IPS-11a (cell line): ENCODE results near the gene TSSC4.

Source experiments
- H3K4me3 ChIP-seq: one replicate; pipeline ENCODE4 v1.5.1; 2013; ENCODE audit warnings: low read depth, low read length, control low read depth

Gene TSSC4

GRCh38 chr11:2385156-2386151, 15.1 kb upstream of the TSSC4 start:
- H3K4me3 ChIP-seq, result no peak overlapping the region

- H3K4me3 ChIP-seq, result no peak overlapping the region
Observed at GRCh38 chr11:2386591-2386990, 14.0 kb upstream of the TSSC4 start.

GRCh38 chr11:2387266-2387987, 13.1 kb upstream of the TSSC4 start:
- H3K4me3 ChIP-seq, result no peak overlapping the region

GRCh38 chr11:2388431-2389376, 11.8 kb upstream of the TSSC4 start:
- no peak overlapping the region for H3K4me3 ChIP-seq

- H3K4me3 ChIP-seq, result no peak overlapping the region
Observed at GRCh38 chr11:2389377-2390026, 11.0 kb upstream of the TSSC4 start.

- H3K4me3 ChIP-seq, result no peak overlapping the region
Observed at GRCh38 chr11:2390091-2390724, 10.3 kb upstream of the TSSC4 start.

- H3K4me3 ChIP-seq, result no peak overlapping the region
Observed at GRCh38 chr11:2390725-2391151, 9.8 kb upstream of the TSSC4 start.

- no peak overlapping the region for H3K4me3 ChIP-seq
Observed at GRCh38 chr11:2391181-2391975, 9.2 kb upstream of the TSSC4 start.

- no peak overlapping the region for H3K4me3 ChIP-seq
Observed at GRCh38 chr11:2392241-2392959, 8.2 kb upstream of the TSSC4 start.

GRCh38 chr11:2393111-2393868, 7.3 kb upstream of the TSSC4 start:
- no peak overlapping the region for H3K4me3 ChIP-seq

- H3K4me3 ChIP-seq, result no peak overlapping the region
Observed at GRCh38 chr11:2393941-2394817, 6.4 kb upstream of the TSSC4 start.

- no peak overlapping the region for H3K4me3 ChIP-seq
Observed at GRCh38 chr11:2394818-2395105, 5.8 kb upstream of the TSSC4 start.

- H3K4me3 ChIP-seq, result no peak overlapping the region
Observed at GRCh38 chr11:2395211-2395730, 5.3 kb upstream of the TSSC4 start.

- H3K4me3 ChIP-seq, result no peak overlapping the region
Observed at GRCh38 chr11:2395856-2396255, 4.7 kb upstream of the TSSC4 start.

- H3K4me3 ChIP-seq, result no peak overlapping the region
Observed at GRCh38 chr11:2396471-2396870, 4.1 kb upstream of the TSSC4 start.

- no peak overlapping the region for H3K4me3 ChIP-seq
Observed at GRCh38 chr11:2397005-2397404, 3.5 kb upstream of the TSSC4 start.
